Ovary (tissue), 3 donors: Measurements from ENCODE around the gene HKDC1.
"Not testable (repeated sequence)": the region's sequence is repeated elsewhere in the genome, so short reads cannot be mapped to it uniquely, and the experiment has no call there.

Experiments used
- CTCF ChIP-seq, 3 donors: fragments of 450-650 bp in 2 of 3; fragments of 200-600 bp in 1 of 3; IDR thresholded peaks; one replicate each; pipeline versions ENCODE4 v1.5.1 to v1.8.0; 2016 to 2022; ENCODE audit warnings: antibody characterized with exemption in 3 of 3, mild to moderate bottlenecking in 1 of 3
- POLR2A ChIP-seq: fragments of 450-650 bp; IDR thresholded peaks from one replicate; pipeline ENCODE4 v1.6.1; 2017; ENCODE audit warnings: antibody characterized with exemption, mild to moderate bottlenecking, moderate library complexity
- donor health status: DM: no; HTN: no; CAD: no.

GRCh38 chr10:69284402-69284801, 64.3 kb downstream of the HKDC1 start:
- TF ChIP-seq CTCF (IDR thresholded peaks at IDR 0.05); POLR2A: not testable (repeated sequence)
